ENCODE measurements around the gene KCNK15. TPM values are rescaled to one million over a fixed set of nuclear protein-coding genes. Genes with fewer than 3 reads are reported as not detected.

Gene KCNK15
- total RNA-seq, 6 experiments from 2014 or later: 0.07 to 0.43 (median 0.19) TPM; not detected in 2

GRCh38 chr20:44770484-44771171 is 25.0 kb downstream of the KCNK15 start:
- ATAC-seq: no peak
- 52% methylated on average over 10 of the region's 11 CpGs for WGBS (ENCODE audit: insufficient coverage, low coverage, low lambda C conversion rate, missing lambda C conversion rate)
- intact Hi-C loops (cut with DNase I): no loop called here

GRCh38 chr20:44771172-44771535 is 25.5 kb downstream of the KCNK15 start:
- Histone ChIP-seq H3K4me3 (no peak overlapping the region), H3K27me3 (no peaks in the 10 kb centered on the region), H3K36me3 (no peaks in the 10 kb centered on the region), H3K9me3 (no peaks in the 10 kb centered on the region), H3K4me1 (no peaks in the 10 kb centered on the region), H3K27ac (no peak overlapping the region)
- WGBS (ENCODE audit: insufficient coverage, low coverage, low lambda C conversion rate, missing lambda C conversion rate): 65% methylated on average over 8 of the region's 8 CpGs
- DNase-seq (no peak), ATAC-seq (no peak)
- intact Hi-C loops (cut with DNase I): no loop called here
- no peak for TF ChIP-seq POLR2A (IDR thresholded peaks at IDR 0.05)
- TF ChIP-seq CTCF (IDR thresholded peaks at IDR 0.05): no peak

More at GRCh38 chr20:44770484-44771171, 25.0 kb downstream of the KCNK15 start:
- Histone ChIP-seq H3K36me3 (no peaks in the 10 kb centered on the region), H3K4me3 (no peak overlapping the region), H3K27me3 (no peaks in the 10 kb centered on the region), H3K27ac (no peak overlapping the region), H3K4me1 (no peaks in the 10 kb centered on the region), H3K9me3 (no peaks in the 10 kb centered on the region)
- no peak for DNase-seq
- TF ChIP-seq POLR2A (IDR thresholded peaks at IDR 0.05) (no peak), CTCF (IDR thresholded peaks at IDR 0.05) (no peak)

- intact Hi-C loops (cut with DNase I): no loop called here
Observed at GRCh38 chr20:44772636-44773035, 27.0 kb downstream of the KCNK15 start.

GRCh38 chr20:44773070-44773829 is 27.6 kb downstream of the KCNK15 start:
- no peaks in the 10 kb centered on the region for H3K36me3 ChIP-seq
- intact Hi-C loops (cut with DNase I): no loop called here
- no peak for ATAC-seq
- no peak for TF ChIP-seq CTCF (IDR thresholded peaks at IDR 0.05)
- H3K9me3 ChIP-seq: no peaks in the 10 kb centered on the region
- H3K4me3 ChIP-seq: no peak overlapping the region
- DNase-seq: no peak
- no peak overlapping the region for H3K27ac ChIP-seq
- no peaks in the 10 kb centered on the region for H3K4me1 ChIP-seq
- 35% methylated on average over 4 of the region's 10 CpGs for WGBS (ENCODE audit: insufficient coverage, low coverage, low lambda C conversion rate, missing lambda C conversion rate)
- no peaks in the 10 kb centered on the region for H3K27me3 ChIP-seq

More at GRCh38 chr20:44772636-44773035, 27.0 kb downstream of the KCNK15 start:
- 48% methylated on average over 5 of the region's 8 CpGs for WGBS (ENCODE audit: insufficient coverage, low coverage, low lambda C conversion rate, missing lambda C conversion rate)
- Histone ChIP-seq H3K36me3 (no peaks in the 10 kb centered on the region), H3K4me1 (no peaks in the 10 kb centered on the region), H3K27ac (no peak overlapping the region), H3K27me3 (no peaks in the 10 kb centered on the region), H3K9me3 (no peaks in the 10 kb centered on the region), H3K4me3 (no peak overlapping the region)
- DNase-seq (no peak), ATAC-seq (no peak)
- TF ChIP-seq CTCF (IDR thresholded peaks at IDR 0.05): no peak
- no peak for TF ChIP-seq POLR2A (IDR thresholded peaks at IDR 0.05)
